ENCODE data around the gene AKT1. TPM values are rescaled to one million over a fixed set of nuclear protein-coding genes. Genes with fewer than 3 reads are reported as not detected.

Gene AKT1
- total RNA-seq, 1 donor from 2014 or later: 155 TPM

DNA sequence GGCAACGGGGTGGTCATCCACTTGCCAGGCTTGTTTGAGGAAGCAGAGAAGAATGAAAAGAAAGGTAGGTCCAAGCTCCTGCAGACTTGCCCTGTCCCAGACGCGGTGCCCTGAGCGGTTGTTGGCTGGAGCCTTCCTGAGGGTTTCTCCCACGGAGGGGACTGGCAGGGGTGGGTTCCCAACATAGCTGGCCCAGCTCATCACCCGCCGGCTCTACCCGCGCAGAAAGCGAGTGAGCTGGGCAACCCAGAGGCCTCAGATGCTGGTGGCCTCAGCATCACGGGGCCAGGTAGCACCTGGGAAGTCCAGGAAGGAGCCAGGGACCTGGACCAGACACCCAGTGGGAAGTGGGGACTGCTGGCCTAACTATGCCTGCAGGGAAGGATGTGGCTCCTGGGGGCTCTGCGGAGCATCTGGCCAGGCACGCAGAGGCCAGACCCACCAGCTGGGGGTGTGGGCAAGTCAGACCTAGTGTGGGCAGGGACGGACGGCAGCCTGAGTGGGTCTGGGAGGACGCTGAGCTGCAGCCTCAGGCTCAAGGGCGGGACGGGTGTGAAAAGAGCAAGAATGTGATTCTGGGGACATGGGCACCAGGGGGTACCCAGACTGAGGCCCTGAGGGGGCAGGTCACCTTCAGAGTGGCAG, 57.1 kb downstream of the AKT1 start:
- H4K20me1 ChIP-seq (ENCODE audit: insufficient read depth, low read length): no peaks in the 10 kb centered on the region
- H3K36me3 ChIP-seq (ENCODE audit: insufficient read depth, low read length): no peaks in the 10 kb centered on the region
- H3K27me3 Mint-ChIP-seq (ENCODE audit: low read depth, unreplicated experiment): peaks cover 3% of the 10 kb centered on the region
- FAIRE-seq (no peak), DNase-seq (ENCODE audit: low read depth) (no peak)
- no peak overlapping the region for H3K4me3 Mint-ChIP-seq (ENCODE audit: unreplicated experiment)
- H3K9me3 Mint-ChIP-seq (ENCODE audit: unreplicated experiment): no peaks in the 10 kb centered on the region
- H3K9ac ChIP-seq (ENCODE audit: low read length): no peak overlapping the region
- no peaks in the 10 kb centered on the region for H3K79me2 ChIP-seq (ENCODE audit: insufficient read depth, low read length)
- H3K4me1 Mint-ChIP-seq (ENCODE audit: low read depth, unreplicated experiment): peaks cover 9% of the 10 kb centered on the region
- no peak overlapping the region for H2AFZ ChIP-seq (ENCODE audit: low read depth, low read length)
- H3K9me3 ChIP-seq (ENCODE audit: insufficient read depth, low read depth, low read length): no peaks in the 10 kb centered on the region
- H3K27me3 ChIP-seq (ENCODE audit: insufficient read depth, low read length): no peaks in the 10 kb centered on the region
- TF ChIP-seq EZH2 (IDR thresholded peaks at IDR 0.05; ENCODE audit: insufficient read depth, low read length): no peak
- TF ChIP-seq, protein P1, sequence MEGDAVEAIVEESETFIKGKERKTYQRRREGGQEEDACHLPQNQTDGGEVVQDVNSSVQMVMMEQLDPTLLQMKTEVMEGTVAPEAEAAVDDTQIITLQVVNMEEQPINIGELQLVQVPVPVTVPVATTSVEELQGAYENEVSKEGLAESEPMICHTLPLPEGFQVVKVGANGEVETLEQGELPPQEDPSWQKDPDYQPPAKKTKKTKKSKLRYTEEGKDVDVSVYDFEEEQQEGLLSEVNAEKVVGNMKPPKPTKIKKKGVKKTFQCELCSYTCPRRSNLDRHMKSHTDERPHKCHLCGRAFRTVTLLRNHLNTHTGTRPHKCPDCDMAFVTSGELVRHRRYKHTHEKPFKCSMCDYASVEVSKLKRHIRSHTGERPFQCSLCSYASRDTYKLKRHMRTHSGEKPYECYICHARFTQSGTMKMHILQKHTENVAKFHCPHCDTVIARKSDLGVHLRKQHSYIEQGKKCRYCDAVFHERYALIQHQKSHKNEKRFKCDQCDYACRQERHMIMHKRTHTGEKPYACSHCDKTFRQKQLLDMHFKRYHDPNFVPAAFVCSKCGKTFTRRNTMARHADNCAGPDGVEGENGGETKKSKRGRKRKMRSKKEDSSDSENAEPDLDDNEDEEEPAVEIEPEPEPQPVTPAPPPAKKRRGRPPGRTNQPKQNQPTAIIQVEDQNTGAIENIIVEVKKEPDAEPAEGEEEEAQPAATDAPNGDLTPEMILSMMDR (IDR thresholded peaks at IDR 0.05; ENCODE audit: insufficient read depth, low read depth, low read length): no peak
- H3K4me1 ChIP-seq (ENCODE audit: insufficient read depth, low read length): peaks cover 10% of the 10 kb centered on the region
- no peak overlapping the region for H3K4me3 ChIP-seq (ENCODE audit: insufficient read depth, low read depth, low read length)
- H3K27ac ChIP-seq (ENCODE audit: low read depth, low read length): no peak overlapping the region
- no peak overlapping the region for H3K27ac Mint-ChIP-seq (ENCODE audit: unreplicated experiment)
- H3K36me3 Mint-ChIP-seq (ENCODE audit: low read depth, unreplicated experiment): peaks cover 3% of the 10 kb centered on the region
- H3K4me2 ChIP-seq (ENCODE audit: low read length): no peak overlapping the region

- peaks cover 8% of the 10 kb centered on the region for H3K4me1 ChIP-seq (ENCODE audit: insufficient read depth, low read length)
- H3K79me2 ChIP-seq (ENCODE audit: insufficient read depth, low read length): no peaks in the 10 kb centered on the region
- no peaks in the 10 kb centered on the region for H3K36me3 ChIP-seq (ENCODE audit: insufficient read depth, low read length)
- no peak overlapping the region for H3K4me3 ChIP-seq (ENCODE audit: insufficient read depth, low read depth, low read length)
- no peaks in the 10 kb centered on the region for H3K9me3 Mint-ChIP-seq (ENCODE audit: unreplicated experiment)
- no peak overlapping the region for H3K9ac ChIP-seq (ENCODE audit: low read length)
- no peaks in the 10 kb centered on the region for H3K27me3 ChIP-seq (ENCODE audit: insufficient read depth, low read length)
- peaks cover 4% of the 10 kb centered on the region for H3K27me3 Mint-ChIP-seq (ENCODE audit: low read depth, unreplicated experiment)
- H3K27ac Mint-ChIP-seq (ENCODE audit: unreplicated experiment): no peak overlapping the region
- H2AFZ ChIP-seq (ENCODE audit: low read depth, low read length): peak overlapping the region; percentile 66
- no peaks in the 10 kb centered on the region for H3K4me1 Mint-ChIP-seq (ENCODE audit: low read depth, unreplicated experiment)
- H3K4me2 ChIP-seq (ENCODE audit: low read length): no peak overlapping the region
- peaks cover 3% of the 10 kb centered on the region for H3K36me3 Mint-ChIP-seq (ENCODE audit: low read depth, unreplicated experiment)
- TF ChIP-seq EZH2 (IDR thresholded peaks at IDR 0.05; ENCODE audit: insufficient read depth, low read length): no peak
- TF ChIP-seq, protein P1 (IDR thresholded peaks at IDR 0.05; ENCODE audit: insufficient read depth, low read depth, low read length): no peak
- H3K9me3 ChIP-seq (ENCODE audit: insufficient read depth, low read depth, low read length): no peaks in the 10 kb centered on the region
- H3K27ac ChIP-seq (ENCODE audit: low read depth, low read length): no peak overlapping the region
- DNase-seq (ENCODE audit: low read depth): no peak
- no peaks in the 10 kb centered on the region for H4K20me1 ChIP-seq (ENCODE audit: insufficient read depth, low read length)
- no peak for FAIRE-seq
- no peak overlapping the region for H3K4me3 Mint-ChIP-seq (ENCODE audit: unreplicated experiment)
These were observed 59.5 kb downstream of the AKT1 start for GRCh38 chr14:104735830-104736642.
